ENCODE measurements around the gene HOXA9. TPM values are rescaled to one million over a fixed set of nuclear protein-coding genes. Genes with fewer than 3 reads are reported as not detected.

Gene HOXA9
- polyA plus RNA-seq, 3 donors, result 1.4 to 6.3 (median 2.7) TPM

DNA sequence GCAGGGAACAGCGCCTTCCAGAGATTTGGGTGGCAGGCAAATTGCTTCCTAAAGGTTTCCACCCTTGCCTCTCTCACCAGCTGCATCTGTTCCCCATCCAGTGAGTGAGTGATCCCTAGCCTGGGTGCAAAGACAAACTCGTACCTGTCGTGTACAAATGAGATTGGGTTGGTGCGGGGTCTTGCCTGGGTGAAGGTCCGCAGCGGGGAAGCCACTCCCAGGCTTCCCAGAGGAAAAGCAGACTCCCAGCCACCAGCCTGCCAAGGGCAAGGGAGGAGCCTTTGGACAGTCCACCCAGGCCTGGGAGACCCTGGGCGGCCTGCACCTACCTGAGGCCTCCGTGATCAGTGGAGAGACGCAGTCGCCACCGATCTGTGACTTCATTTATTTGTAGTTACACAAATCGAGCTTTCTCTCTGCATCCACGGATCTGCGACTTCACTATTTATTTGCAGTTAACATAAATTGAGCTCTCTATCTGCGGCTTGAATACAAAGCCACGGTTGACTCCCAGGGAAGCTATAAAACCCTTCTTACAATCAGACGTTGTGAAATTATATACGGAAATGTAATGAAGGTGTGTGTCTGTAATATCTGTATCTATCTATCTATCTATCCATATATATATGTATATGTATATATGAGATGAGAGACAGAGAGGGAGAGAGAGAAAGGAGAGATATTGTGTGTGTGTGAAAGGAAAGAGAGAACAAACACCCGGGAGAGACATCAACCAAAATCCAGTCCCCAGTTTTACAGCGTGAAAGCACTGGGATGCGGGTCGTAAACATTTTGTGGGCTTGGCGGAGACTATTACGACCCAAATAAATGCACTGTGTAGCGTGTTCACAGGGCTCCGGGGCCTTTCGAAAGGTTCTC lies 5.8 kb downstream of the HOXA9 start:
- 44 to 58% (median 55%) methylated on average over 27 of the region's 27 CpGs for WGBS, 3 donors
- H3K27ac ChIP-seq (ENCODE audit: low read depth, low read length), result no peak overlapping the region

DNA sequence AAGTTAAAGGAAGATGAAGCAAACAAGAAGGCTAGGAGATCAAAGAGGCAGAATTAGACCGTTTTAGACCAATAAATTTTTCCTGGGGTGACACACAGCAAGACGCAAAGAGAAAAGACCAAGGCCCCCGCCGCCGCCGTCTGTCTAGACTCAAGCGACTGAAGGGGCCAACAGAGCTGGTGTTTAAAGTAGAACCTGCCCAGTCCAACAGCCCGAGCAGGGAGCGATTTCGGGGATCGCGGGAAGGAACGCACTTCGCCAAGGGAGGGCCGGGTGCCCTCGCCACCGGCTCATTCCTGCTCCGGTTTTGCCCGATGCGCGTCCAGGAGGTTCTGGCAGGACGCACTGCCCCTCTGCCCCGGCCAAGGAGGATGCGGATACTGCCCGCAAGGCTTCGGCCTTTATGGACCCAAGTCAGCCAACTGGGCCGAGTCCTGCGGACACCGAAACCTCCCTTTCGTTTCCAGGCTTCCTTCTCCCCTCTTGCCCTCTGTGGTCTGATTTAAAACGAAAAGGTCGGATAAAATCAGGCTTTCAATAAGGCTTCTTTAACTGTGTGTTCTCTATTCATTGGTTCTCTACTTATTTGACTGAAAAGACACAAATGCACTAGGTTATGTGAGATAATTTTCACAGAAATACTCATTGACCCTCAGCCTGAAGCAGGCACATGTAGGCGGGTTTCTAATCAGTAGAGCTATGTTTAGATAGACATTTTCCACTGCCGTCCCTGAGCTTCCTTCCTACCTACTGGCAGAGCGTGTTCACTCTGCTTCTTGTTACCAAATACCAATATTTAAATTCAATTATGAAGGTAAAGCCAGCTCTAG lies 6.7 kb downstream of the HOXA9 start:
- whole genome bisulfite sequencing, 3 donors, result 26 to 53% (median 45%) methylated on average over 35 of the region's 35 CpGs
- no peak overlapping the region for H3K27ac ChIP-seq (ENCODE audit: low read depth, low read length)

DNA sequence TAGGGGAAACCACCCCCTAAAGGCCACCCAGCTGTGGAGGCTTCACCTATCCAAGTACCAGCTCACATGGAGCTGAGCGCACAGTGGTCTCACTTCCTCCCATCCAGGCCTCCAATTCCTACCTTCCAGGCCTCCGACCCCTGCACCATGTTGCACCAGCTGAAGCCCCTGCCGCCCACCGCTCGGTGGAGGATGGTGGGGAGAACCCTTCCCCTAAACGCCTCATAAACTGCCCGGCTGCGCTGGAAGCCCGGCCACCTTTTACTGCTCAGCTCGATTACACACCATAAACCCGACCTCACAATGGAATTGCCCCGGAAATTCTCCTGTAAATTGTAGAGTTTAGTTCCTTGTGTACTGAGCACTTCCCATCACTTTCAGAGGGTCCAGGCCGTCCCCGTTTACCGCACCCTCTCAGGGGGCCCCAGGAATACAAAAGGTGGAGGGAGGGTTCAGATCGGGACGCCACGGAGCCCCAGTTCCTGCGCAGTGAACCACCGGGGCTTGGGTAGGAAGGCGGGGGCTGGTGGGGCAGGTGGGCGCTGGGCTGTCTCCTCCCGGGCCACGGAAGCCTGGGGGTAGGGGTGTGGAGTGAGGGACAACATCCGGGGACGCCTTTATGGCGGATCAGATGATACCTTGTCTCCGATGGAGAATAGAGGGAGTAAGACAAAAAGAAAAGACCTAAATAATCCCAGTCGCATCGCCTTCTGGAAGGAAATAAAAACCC lies 7.5 kb downstream of the HOXA9 start:
- no peak overlapping the region for H3K27ac ChIP-seq (ENCODE audit: low read depth, low read length)
- WGBS, 3 donors, result 14 to 60% (median 29%) methylated on average over 30 of the region's 30 CpGs

- H3K27ac ChIP-seq (ENCODE audit: low read depth, low read length), result no peak overlapping the region
- 13 to 23% (median 16%) methylated on average over 30 of the region's 30 CpGs for WGBS, 3 donors
Measured at GRCh38 chr7:27156916-27157701, 8.2 kb downstream of the HOXA9 start.

DNA sequence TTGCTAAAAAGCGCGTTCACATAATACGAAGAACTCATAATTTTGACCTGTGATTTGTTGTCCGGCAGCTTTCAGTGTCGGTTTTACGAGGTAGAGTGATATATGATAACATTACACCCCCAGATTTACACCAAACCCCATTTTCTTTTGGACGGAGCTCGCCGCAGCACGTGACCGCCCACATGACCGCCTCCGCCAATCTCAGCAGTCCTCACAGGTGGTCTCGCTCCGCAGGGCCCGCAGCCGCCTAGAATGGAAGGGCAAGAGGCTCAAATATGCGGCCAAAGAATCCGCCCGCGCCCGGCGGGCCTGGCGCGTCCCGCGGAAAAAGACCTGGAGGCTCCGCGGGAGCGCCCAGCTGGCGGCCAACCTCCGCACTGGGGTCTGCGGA lies 8.8 kb downstream of the HOXA9 start, which contains the start of gene HOXA7:
TSS of gene HOXA7 (minus strand) at position 168 of the 391 bp plus-strand sequence. CDS start at position 38, 130 bp downstream.
- no peak within 1 kb of the TSS for H3K27ac ChIP-seq (ENCODE audit: low read depth, low read length)
- WGBS, 3 donors, result 0 to 4% (median 1%) methylated on average over 33 of the region's 33 CpGs

- H3K27ac ChIP-seq (ENCODE audit: low read depth, low read length), result no peak overlapping the region
- WGBS, 3 donors, result 1 to 3% (median 2%) methylated on average over 63 of the region's 63 CpGs
Measured at GRCh38 chr7:27155816-27156507, 9.4 kb downstream of the HOXA9 start.

DNA sequence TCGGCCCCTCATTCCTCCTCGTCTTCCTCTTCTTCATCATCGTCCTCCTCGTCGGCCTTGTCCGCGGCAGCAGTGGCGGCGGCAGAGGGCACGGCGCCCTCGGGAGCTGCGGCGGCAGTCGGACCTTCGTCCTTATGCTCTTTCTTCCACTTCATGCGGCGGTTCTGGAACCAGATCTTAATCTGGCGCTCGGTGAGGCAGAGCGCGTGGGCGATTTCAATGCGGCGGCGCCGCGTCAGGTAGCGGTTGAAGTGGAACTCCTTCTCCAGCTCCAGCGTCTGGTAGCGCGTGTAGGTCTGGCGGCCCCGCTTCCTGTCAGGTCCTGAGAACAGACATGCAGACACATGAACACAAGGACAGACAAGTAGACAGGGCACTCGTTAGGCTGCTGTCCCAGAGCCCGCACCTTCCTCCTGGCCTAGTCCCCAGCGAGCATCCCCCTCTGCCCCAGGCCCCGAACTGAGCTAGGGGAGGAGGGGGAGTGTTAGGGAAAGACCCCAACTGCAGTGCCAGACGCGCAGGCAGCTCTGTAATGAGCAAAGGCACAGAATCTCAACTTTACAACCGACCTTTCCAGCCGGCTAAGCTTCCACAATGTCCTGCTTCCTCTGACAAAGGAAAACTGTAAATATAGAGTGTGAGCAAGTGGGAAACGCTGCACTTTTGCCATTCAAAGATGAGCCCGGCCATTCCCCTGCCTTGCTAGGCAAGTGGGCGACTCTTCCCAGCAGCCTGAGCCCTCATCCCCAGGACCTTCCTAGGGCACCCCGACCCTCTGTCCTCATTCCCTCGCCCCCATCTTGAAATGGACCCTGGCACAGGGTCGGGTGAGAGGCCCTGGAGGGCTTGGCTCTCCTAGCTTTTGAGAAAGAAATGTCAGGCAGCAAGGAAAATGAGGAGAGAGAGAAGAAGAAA lies 10.2 kb downstream of the HOXA9 start:
- no peak overlapping the region for H3K27ac ChIP-seq (ENCODE audit: low read depth, low read length)
- WGBS, 3 donors, result 13 to 38% (median 24%) methylated on average over 48 of the region's 48 CpGs

- H3K27ac ChIP-seq (ENCODE audit: low read depth, low read length), result no peak overlapping the region
- 27 to 66% (median 59%) methylated on average over 10 of the region's 10 CpGs for WGBS, 3 donors
Measured at GRCh38 chr7:27154369-27154768, 11.0 kb downstream of the HOXA9 start.

GRCh38 chr7:27153526-27153925 lies 11.8 kb downstream of the HOXA9 start:
- 34 to 79% (median 78%) methylated on average over 3 of the region's 3 CpGs for WGBS, 3 donors
- H3K27ac ChIP-seq (ENCODE audit: low read depth, low read length), result no peak overlapping the region

DNA sequence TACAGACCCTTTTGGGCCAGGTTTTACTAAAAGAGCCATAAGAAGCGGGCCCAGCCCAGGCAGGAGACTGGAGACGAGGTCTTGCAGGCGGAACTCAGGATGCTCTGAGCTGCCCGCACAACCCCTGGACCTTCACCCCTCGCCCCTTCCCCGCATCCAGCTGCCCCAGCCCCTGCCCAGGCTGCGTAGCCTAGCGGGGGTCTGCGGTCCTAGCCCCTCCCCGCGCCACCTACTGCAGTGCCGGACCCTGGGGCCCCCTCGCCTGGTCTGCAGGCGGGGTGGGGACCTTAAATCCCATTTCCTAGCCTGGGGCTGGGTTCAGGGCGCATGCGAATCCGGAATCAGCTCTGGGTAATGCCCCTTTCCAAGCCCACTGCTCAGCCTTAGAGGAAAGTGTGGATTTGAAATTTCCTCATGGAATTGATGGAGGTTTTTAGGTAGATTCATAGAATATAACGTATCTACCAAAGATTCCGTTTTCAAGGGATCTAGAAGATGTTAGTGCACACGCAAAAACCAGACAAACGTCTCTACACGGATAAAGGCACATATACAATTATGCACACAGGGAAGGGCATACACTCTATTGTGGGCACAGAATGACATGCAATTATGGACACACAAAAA lies 12.4 kb downstream of the HOXA9 start:
- 15 to 32% (median 27%) methylated on average over 22 of the region's 22 CpGs for WGBS, 3 donors

DNA sequence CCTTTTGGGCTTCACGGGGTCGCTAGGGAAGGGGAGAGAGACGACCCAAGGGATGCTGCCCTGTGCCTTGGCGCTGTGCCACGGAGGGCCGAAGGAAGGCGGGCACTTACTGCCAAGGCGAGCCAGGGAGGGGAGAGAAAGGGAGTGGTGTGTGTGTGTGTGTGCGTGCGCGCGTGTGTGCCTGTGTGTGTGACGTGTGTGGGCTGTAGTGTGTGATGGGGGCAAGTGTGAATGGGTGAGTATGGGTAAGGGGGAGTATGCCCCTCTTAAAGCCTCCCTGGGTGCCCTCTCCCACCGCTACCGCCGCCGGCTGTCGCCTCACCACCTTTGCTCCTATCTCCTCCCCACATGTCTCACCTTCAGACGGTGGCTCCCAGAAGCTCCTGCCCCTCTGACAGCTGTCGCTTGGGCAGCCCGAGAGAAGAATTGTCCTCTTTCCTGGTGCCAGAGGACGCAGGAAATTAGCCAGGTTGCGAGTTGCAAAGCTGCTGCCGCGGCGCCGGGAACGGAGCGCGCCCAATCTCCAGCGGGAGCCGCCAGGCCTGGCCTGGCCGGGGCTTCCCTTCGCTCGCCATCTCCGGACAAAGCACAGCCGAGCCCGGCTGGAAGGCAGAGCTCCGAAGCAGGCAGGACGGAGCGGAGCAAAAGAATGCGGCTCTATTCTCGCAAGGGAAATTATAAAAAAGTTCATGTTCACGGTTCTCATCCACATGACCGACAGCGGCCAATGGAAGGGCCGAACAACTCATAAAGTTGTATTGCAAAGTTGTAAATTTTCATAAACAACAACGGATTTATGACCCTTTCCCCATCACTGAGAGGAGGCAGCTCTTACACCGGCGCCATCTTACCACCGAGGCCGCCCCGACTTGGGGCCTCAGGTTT lies 13.2 kb downstream of the HOXA9 start, which contains the start of gene HOXA3:
TSS of gene HOXA3 (minus strand) at position 653 of the 885 bp plus-strand sequence. CDS start 41,943 bp downstream, outside the sequence.
- 2 to 6% (median 5%) methylated on average over 50 to 51 of the region's 53 CpGs for WGBS, 3 donors

More for the DNA sequence above, 12.4 kb downstream of the HOXA9 start:
- no peak overlapping the region for H3K27ac ChIP-seq (ENCODE audit: low read depth, low read length)

GRCh38 chr7:27151341-27151930 lies 13.9 kb downstream of the HOXA9 start:
- 1 to 6% (median 4%) methylated on average over 27 of the region's 27 CpGs for WGBS, 3 donors
- no peak overlapping the region for H3K27ac ChIP-seq (ENCODE audit: low read depth, low read length)

More for the DNA sequence above, 13.2 kb downstream of the HOXA9 start, which contains the start of gene HOXA3:
- no peak within 1 kb of the TSS for H3K27ac ChIP-seq (ENCODE audit: low read depth, low read length)

- no peak overlapping the region for H3K27ac ChIP-seq (ENCODE audit: low read depth, low read length)
- WGBS, 3 donors, result 0 to 3% (median 1%) methylated on average over 48 to 58 of the region's 58 CpGs
Measured at GRCh38 chr7:27150568-27151340, 14.6 kb downstream of the HOXA9 start.

Data from adipose tissue (tissue), 3 donors.